Measurements from ENCODE around the gene NECTIN2.
"Not testable (repeated sequence)": the region's sequence is repeated elsewhere in the genome, so short reads cannot be mapped to it uniquely, and the experiment has no call there.

DNA sequence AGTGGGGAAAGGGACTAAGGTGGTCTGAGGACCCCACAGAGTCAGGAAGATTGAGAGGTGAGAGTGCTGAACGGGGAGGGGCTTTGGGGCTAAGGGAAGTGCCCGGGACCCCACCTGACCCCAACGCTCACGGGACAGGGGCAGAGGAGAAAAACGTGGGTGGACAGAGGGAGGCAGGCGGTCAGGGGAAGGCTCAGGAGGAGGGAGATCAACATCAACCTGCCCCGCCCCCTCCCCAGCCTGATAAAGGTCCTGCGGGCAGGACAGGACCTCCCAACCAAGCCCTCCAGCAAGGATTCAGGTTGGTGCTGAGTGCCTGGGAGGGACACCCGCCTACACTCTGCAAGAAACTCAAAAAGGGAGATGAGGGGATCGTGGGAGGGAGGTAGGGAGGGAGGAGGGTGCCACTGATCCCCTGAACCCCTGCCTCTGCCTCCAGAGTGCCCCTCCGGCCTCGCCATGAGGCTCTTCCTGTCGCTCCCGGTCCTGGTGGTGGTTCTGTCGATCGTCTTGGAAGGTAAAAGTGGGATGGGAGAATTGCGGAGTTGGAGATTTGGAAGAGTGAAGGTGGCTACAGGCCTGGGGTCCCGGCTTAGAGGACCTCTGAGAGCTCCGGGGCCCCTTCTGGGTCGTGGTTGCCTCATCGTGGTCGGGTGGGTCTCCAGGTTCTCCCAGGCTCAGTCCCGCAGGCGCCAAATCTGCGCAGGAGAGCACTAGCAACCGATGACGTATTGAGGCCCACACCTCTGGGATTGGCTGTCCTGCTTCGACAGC lies 68.5 kb downstream of the NECTIN2 start, which contains the start of gene APOC1:
- TF ChIP-seq, protein P1, sequence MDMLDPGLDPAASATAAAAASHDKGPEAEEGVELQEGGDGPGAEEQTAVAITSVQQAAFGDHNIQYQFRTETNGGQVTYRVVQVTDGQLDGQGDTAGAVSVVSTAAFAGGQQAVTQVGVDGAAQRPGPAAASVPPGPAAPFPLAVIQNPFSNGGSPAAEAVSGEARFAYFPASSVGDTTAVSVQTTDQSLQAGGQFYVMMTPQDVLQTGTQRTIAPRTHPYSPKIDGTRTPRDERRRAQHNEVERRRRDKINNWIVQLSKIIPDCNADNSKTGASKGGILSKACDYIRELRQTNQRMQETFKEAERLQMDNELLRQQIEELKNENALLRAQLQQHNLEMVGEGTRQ (IDR thresholded peaks at IDR 0.05) = not testable (repeated sequence)
- TF ChIP-seq, protein P2, sequence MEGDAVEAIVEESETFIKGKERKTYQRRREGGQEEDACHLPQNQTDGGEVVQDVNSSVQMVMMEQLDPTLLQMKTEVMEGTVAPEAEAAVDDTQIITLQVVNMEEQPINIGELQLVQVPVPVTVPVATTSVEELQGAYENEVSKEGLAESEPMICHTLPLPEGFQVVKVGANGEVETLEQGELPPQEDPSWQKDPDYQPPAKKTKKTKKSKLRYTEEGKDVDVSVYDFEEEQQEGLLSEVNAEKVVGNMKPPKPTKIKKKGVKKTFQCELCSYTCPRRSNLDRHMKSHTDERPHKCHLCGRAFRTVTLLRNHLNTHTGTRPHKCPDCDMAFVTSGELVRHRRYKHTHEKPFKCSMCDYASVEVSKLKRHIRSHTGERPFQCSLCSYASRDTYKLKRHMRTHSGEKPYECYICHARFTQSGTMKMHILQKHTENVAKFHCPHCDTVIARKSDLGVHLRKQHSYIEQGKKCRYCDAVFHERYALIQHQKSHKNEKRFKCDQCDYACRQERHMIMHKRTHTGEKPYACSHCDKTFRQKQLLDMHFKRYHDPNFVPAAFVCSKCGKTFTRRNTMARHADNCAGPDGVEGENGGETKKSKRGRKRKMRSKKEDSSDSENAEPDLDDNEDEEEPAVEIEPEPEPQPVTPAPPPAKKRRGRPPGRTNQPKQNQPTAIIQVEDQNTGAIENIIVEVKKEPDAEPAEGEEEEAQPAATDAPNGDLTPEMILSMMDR (IDR thresholded peaks at IDR 0.05) = not testable (repeated sequence)
- TF ChIP-seq, protein P3, sequence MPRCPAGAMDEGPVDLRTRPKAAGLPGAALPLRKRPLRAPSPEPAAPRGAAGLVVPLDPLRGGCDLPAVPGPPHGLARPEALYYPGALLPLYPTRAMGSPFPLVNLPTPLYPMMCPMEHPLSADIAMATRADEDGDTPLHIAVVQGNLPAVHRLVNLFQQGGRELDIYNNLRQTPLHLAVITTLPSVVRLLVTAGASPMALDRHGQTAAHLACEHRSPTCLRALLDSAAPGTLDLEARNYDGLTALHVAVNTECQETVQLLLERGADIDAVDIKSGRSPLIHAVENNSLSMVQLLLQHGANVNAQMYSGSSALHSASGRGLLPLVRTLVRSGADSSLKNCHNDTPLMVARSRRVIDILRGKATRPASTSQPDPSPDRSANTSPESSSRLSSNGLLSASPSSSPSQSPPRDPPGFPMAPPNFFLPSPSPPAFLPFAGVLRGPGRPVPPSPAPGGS (IDR thresholded peaks at IDR 0.05) = not testable (repeated sequence)
